GM19397 (cell line): Measurements from ENCODE around the gene TPT1.
"Not testable (repeated sequence)": the region's sequence is repeated elsewhere in the genome, so short reads cannot be mapped to it uniquely, and the experiment has no call there.

Source experiments
- ATAC-seq: cut with Tn5 transposase; IDR thresholded peaks from one replicate; pipeline ENCODE4 v1.9.1; 2021; ENCODE audit warnings: mild to moderate bottlenecking, moderate library complexity; ENCODE audit not compliant: unreplicated experiment

TPT1 gene

GRCh38 chr13:45368005-45368404 is 27.0 kb upstream of the TPT1 start:
- ATAC-seq: no peak

- ATAC-seq: peak; percentile 86
Observed at GRCh38 chr13:45367358-45367757, 26.4 kb upstream of the TPT1 start.

DNA sequence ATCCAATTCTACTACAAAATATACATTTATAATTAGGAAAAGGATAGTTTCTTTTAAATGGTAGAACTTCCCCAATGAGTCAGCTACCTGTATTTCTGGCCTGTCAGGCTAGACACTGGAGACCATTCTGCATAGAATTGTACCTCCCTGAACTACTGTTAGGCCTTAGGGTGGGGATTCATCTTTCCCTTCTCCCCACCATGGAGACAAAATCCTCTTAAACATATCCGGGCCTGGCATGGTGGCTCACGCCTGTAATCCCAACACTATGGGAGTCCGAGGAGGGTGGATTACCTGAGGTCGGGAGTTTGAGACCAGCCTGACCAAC is 24.5 kb upstream of the TPT1 start:
- ATAC-seq: no peak

DNA sequence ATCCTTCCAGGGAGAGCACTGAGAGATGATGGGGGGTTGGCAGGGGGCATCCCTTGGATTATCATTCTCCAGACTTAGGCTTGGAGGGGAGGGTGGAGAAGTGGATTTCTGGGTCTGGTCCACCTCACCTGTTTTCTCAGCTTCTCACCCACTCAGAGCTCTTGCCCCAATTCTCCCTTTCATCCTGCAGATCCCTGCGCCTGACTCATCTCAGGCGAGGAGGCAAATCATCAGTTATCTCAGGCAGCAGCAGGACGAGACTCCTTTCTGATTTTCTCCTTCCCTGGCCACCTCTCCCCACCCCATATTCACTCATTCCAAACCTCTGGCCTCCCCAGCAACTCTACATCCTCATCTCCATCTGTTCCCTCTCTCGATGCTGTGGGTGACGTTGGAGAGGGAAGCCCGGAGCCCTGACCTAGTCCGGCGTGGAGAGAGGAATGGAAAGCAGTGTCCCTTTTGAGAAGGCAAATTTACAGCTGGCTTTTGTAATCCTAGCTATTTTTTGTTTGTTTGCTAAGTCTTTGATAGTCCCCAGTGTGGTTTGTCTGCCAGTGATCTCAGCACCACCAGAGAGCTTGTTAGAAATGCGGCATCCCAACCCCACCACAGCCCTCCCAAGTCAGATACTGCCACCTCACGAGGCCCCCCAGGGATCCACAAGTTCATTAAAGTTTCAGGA is 24.0 kb upstream of the TPT1 start:
- ATAC-seq: no peak

DNA sequence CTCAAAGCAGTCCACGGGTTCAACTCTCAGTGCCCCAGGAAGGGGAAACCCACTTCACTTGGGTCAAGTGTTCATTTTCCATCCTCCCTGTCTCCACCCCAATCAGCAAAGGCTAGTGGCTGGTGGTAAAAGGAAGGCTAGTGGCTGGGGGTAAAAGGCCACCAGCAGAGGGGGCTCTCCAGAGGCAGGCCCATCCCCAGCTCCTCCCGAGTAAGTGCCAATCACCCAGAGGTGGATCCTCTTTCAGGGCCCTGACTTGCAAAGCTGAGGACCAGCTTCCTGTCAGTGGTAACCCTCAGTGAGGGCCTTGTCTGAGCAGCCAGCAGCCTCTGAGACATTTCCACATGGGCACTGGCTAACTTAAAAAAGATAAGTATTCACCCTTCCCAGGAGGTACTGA is 22.0 kb upstream of the TPT1 start:
- no peak for ATAC-seq

- ATAC-seq: no peak
Observed at GRCh38 chr13:45361596-45362206, 20.7 kb upstream of the TPT1 start.

- no peak for ATAC-seq
Observed at GRCh38 chr13:45356966-45357672, 16.1 kb upstream of the TPT1 start.

- ATAC-seq: no peak
Observed at GRCh38 chr13:45353895-45354294, 12.9 kb upstream of the TPT1 start.

GRCh38 chr13:45352031-45352430 is 11.0 kb upstream of the TPT1 start:
- no peak for ATAC-seq

GRCh38 chr13:45350152-45350551 is 9.2 kb upstream of the TPT1 start:
- no peak for ATAC-seq

- ATAC-seq: no peak
Observed at GRCh38 chr13:45349438-45349837, 8.5 kb upstream of the TPT1 start.

- ATAC-seq: not testable (repeated sequence)
Observed at GRCh38 chr13:45344064-45344463, 3.1 kb upstream of the TPT1 start.

GRCh38 chr13:45343102-45343501 is 2.1 kb upstream of the TPT1 start:
- not testable (repeated sequence) for ATAC-seq

GRCh38 chr13:45342668-45343067 is 1.7 kb upstream of the TPT1 start:
- ATAC-seq: not testable (repeated sequence)

- no peak for ATAC-seq
Observed at GRCh38 chr13:45341799-45342500, 967 bp upstream of the TPT1 start.

GRCh38 chr13:45340422-45341033 is 455 bp downstream of the TPT1 start:
- peak; percentile 28 for ATAC-seq

GRCh38 chr13:45339867-45340266 is 1.1 kb downstream of the TPT1 start:
- ATAC-seq: no peak

DNA sequence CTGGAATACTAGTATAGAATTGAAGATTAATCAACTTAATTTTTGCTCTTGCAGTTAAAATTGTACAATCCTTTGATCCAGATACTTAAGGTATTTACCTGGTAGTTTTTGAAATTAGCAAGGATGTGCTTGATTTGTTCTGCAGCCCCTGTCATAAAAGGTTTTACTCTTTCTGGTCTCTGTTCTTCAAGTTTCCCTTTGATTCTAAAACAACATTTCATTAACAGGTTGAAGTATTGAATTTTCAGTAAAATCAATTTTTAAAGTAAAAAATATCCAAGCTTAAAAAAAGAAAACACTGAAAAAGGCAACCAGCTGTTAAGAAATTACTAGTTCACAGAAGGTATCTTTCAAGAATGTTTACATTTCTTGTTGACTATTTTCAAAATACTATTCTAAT is 1.6 kb downstream of the TPT1 start:
- ATAC-seq: no peak

DNA sequence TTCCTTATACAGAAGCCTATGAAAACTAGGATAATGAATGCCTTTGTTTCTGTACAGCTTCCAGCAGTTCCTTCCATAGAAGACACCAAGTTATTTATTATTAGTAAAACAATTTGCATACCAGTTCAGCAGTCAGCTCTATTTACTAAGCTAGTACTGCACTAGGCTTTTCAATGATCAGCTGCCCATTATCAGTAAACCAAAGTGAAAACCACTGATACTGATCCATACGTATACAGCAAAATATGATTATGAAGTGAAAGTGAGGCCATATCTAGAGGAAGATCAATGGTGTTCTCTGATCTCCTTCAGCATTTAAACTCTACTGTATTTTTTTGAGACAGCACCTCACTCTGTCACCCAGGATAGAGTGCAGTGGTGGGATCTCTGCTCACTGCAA is 3.2 kb downstream of the TPT1 start:
- no peak for ATAC-seq

GRCh38 chr13:45337395-45337794 is 3.6 kb downstream of the TPT1 start:
- ATAC-seq: no peak
